Dermis microvascular lymphatic vessel endothelial cell (primary cell): ENCODE data around the gene CRYZ. TPM values are rescaled to one million over a fixed set of nuclear protein-coding genes. Genes with fewer than 3 reads are reported as not detected.

Experiments
- DNase-seq, 2 donors: peaks; one replicate each; pipeline versions ENCODE4 v3.0.0 to v3.0.0-alpha.2; 2010; ENCODE audit warnings: low read depth in 2 of 2
- total RNA-seq: library from RNA; depleted of rRNA; stranded (reverse); fragments of >200 nt; gene quantifications from 2 replicates; pipeline ENCODE4 v1.2.1, GENCODE V29; 2014

Gene CRYZ
- total RNA-seq, 1 donor from 2014 or later: 37.1 TPM

GRCh38 chr1:74731399-74732052 lies 1.3 kb downstream of the CRYZ start:
- DNase-seq: no peak

- DNase-seq: peak in 1 of 2 donors; percentile 28
These were observed 2.9 kb downstream of the CRYZ start for GRCh38 chr1:74729741-74730478.

GRCh38 chr1:74728736-74729135 lies 4.1 kb downstream of the CRYZ start:
- DNase-seq: no peak

- DNase-seq: no peak
These were observed 6.8 kb downstream of the CRYZ start for GRCh38 chr1:74726063-74726462.

GRCh38 chr1:74717626-74718025 lies 15.2 kb downstream of the CRYZ start:
- DNase-seq: no peak

GRCh38 chr1:74716822-74717221 lies 16.0 kb downstream of the CRYZ start:
- DNase-seq: no peak

- no peak for DNase-seq
These were observed 17.0 kb downstream of the CRYZ start for GRCh38 chr1:74715806-74716205.

- no peak for DNase-seq
These were observed 17.7 kb downstream of the CRYZ start for GRCh38 chr1:74715236-74715502.

GRCh38 chr1:74714429-74715235 lies 18.2 kb downstream of the CRYZ start:
- no peak for DNase-seq

GRCh38 chr1:74713849-74714248 lies 19.0 kb downstream of the CRYZ start:
- no peak for DNase-seq

- DNase-seq: no peak
These were observed 20.0 kb downstream of the CRYZ start for GRCh38 chr1:74712881-74713280.

GRCh38 chr1:74703386-74704182 lies 29.3 kb downstream of the CRYZ start:
- no peak for DNase-seq

- DNase-seq: no peak
These were observed 33.5 kb downstream of the CRYZ start for GRCh38 chr1:74699331-74699730.

GRCh38 chr1:74697832-74698231 lies 35.0 kb downstream of the CRYZ start:
- DNase-seq: no peak

- DNase-seq: peak; percentile 24 to 59
These were observed 39.4 kb downstream of the CRYZ start for GRCh38 chr1:74693473-74693872.

GRCh38 chr1:74690909-74691308 lies 41.9 kb downstream of the CRYZ start:
- no peak for DNase-seq

- no peak for DNase-seq
These were observed 42.5 kb downstream of the CRYZ start for GRCh38 chr1:74690364-74690696.

GRCh38 chr1:74689621-74690363 lies 43.1 kb downstream of the CRYZ start:
- peak; percentile 43 to 59 for DNase-seq

GRCh38 chr1:74686928-74687327 lies 45.9 kb downstream of the CRYZ start:
- no peak for DNase-seq

GRCh38 chr1:74684301-74684700 lies 48.5 kb downstream of the CRYZ start:
- no peak for DNase-seq

GRCh38 chr1:74683656-74684055 lies 49.2 kb downstream of the CRYZ start:
- DNase-seq: no peak
